SW 1271 (cell line): ENCODE data around the gene CD300A.

Experiments used
- DNase-seq, 2 experiments: peaks; one replicate each; lab custom pipeline; 2025; lab: John Stamatoyannopoulos, UW

The CD300A gene

GRCh38 chr17:74439691-74440567 is 26.5 kb upstream of the CD300A start:
- no peak for DNase-seq

GRCh38 chr17:74441537-74441936 is 24.9 kb upstream of the CD300A start:
- no peak for DNase-seq

- no peak for DNase-seq
Observed at GRCh38 chr17:74442291-74442669, 24.2 kb upstream of the CD300A start.

DNA sequence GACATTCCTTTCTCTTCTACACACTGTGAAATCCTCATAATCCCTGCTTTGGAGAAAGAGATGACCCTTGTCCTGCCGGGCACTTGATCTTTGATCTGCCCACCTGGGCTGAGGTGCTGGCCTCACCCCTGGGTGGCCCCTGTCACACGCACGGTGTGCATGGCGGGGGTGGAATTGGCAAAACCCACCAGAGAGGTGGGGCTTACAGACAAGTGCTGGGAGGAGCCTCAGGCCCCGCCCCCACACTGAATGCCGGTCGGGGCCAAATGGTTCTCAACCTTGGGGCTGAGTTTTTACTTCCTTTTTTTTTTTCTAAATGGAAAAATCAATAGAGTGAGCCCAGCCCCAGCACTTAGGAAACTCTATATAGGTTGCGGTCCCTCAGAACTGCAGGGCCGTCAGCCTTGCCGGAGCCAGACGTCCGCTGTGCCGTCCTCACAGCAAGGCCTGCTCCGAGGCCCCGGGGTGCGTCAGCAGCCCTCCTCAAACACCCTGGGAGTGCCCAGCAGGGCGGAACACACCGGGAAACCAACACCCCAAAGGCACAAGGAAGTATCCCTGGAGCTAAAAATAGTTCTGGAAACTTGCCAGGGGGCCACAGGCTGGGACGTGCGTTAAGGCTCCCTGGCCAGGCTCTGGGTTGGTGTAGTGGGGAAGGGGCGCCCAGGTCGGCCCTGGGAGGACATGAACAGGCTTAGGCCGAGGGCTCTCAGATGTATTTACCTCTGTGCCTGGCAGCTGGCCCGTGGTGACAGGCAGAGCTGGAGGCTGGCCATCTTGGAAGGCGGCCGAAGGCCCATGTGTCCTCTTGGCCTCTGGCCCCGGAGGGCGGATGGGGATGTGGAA is 23.5 kb upstream of the CD300A start:
- no peak for DNase-seq

GRCh38 chr17:74443516-74444296 is 22.7 kb upstream of the CD300A start:
- no peak for DNase-seq

- no peak for DNase-seq
Observed at GRCh38 chr17:74444406-74444805, 22.0 kb upstream of the CD300A start.

DNA sequence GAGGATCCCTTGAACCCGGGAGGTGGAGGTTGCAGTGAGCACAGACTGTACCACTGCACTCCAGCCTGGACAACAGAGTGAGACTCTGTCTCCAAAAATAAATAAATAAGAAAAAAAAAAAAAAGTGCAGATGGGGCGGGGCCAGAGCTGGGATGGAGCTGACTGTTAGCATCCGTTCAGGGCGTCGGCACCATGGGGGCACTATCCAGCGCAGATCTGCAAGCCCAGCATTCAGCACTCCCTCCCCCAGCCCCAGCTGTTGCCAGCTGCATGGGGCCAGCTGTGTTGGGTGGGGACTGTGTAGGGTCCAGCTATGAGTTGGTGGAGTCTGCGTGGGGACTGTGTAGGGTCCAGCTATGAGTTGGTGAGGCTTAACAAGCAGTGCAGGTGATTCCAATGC is 21.3 kb upstream of the CD300A start:
- no peak for DNase-seq

DNA sequence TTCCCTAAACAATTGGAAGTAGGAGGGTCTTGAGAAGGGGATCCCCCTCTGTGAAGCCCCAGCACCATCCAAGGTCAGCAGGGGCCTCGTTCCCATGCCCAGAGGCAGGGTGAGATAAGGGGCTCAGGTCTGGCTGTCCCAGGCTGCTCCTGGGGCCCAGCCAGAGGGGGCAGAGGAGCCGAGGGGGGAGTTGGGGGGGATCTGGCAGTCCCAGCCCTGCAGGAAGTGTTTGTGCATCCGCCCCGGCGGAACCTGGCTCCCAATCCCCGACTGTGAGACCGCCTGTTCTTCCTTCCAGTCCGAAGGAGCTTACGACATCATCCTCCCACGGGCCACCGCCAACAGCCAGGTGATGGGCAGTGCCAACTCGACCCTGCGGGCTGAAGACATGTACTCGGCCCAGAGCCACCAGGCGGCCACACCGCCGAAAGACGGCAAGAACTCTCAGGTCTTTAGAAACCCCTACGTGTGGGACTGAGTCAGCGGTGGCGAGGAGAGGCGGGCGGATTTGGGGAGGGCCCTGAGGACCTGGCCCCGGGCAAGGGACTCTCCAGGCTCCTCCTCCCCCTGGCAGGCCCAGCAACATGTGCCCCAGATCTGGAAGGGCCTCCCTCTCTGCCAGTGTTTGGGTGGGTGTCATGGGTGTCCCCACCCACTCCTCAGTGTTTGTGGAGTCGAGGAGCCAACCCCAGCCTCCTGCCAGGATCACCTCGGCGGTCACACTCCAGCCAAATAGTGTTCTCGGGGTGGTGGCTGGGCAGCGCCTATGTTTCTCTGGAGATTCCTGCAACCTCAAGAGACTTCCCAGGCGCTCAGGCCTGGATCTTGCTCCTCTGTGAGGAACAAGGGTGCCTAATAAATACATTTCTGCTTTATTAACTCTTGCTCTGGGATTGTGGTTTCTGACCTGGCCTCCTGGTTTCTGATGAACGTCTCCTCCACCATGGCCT is 19.6 kb upstream of the CD300A start:
- DNase-seq = no peak

DNA sequence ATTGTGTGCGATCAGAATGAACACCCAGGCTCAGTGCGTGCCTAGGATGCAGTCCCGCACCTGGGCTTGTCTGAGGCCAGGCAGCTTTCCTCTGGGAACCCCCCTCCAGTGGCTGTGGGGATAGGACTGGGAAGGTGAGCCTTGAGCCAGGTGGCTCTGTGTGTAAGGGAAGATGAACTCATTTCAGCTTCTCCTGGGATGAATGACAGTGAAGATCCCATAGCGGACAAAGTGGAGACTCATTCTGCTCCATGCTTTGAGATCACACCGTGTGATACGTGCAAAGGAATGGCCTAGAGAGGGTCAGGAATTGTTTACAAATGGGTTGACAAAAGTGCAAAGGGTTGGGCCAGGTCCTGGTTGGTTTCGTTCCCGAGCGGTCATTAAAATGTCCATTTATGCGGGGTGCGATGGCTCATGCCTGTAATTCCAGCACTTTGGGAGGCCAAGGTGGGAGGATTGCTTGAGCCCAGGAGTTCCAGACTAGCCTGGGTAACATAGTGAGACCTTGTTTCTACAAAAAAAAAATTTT is 18.7 kb upstream of the CD300A start:
- no peak for DNase-seq

DNA sequence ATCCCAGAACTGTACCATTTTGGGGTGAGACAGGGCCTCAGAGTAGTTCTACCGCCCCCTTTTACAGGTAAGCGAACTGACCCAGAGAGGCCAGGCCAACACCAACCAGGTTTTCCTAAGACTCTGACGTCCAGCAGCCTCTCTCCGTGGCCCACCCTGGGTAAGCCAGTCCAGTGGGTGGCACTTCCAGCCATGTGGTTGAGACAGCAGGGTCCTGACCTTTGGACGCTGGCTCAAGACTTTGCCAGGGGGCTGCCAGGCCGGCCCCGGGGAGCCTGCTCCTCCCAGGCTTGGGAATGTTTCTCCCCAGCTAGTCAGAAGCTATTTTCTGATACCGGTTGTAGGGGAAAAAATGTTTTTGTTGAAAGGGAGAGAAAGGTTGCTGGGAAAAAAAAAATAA is 17.7 kb upstream of the CD300A start:
- no peak for DNase-seq

DNA sequence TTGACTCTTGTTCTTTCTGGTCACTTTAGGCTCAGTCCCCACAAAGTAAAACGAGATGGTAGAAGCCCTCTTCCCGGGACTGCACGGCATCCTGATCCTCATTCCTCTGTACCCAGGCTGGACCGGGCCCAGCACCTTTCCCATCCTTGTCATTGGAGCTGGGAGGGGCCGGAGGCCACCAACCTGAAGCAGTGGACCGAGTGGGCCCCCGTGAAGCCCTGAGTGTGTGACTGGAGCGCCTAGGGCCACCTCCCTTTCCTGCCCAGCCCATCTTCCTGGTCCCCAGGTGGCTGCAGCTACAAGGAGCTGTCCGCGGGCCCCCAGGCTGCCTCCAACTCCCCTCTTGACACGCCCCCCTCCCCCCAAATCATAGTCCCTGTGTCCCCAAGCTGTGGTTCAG is 17.1 kb upstream of the CD300A start:
- no peak for DNase-seq

DNA sequence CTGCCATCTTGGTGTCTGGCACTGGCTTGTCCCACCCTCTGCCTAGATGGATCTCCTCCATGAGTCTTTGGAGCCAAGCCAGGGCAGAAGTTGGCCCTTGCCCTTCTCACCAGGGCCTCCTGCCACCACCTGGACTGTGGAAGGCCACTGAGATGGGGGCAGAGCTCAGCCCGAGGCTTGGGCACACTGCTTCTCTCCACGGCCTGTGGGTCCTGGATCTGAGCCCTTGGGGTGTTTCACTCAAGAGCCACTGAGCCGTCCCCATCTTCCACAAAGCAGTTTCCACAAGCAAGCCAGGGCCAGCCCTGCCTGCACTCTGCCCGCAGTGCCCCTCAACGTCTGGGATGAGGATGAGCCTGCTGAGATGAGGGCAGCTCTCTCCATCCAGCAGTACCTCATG is 16.7 kb upstream of the CD300A start:
- DNase-seq = no peak

- DNase-seq = no peak
Observed at GRCh38 chr17:74450231-74450630, 16.2 kb upstream of the CD300A start.

- DNase-seq = no peak
Observed at GRCh38 chr17:74450925-74451403, 15.5 kb upstream of the CD300A start.

DNA sequence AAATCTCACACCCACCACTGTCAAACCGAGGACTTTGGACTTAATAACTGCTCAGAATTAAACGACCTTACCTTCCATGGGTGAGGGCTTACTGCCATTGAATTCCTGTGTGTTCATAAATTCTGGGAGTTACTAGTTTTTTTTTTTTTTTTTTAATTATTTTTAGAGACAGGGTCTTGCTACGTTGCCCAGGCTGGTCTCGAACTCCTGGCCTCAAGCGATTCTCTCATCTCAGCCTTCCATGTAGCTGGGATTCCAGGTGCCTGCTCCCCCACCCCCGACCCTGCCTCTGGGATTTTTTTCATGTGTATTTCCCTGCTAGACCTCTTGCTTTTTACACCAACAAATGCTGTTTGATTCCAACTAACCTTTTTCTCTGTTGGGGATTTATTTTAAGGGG is 14.9 kb upstream of the CD300A start:
- no peak for DNase-seq

DNA sequence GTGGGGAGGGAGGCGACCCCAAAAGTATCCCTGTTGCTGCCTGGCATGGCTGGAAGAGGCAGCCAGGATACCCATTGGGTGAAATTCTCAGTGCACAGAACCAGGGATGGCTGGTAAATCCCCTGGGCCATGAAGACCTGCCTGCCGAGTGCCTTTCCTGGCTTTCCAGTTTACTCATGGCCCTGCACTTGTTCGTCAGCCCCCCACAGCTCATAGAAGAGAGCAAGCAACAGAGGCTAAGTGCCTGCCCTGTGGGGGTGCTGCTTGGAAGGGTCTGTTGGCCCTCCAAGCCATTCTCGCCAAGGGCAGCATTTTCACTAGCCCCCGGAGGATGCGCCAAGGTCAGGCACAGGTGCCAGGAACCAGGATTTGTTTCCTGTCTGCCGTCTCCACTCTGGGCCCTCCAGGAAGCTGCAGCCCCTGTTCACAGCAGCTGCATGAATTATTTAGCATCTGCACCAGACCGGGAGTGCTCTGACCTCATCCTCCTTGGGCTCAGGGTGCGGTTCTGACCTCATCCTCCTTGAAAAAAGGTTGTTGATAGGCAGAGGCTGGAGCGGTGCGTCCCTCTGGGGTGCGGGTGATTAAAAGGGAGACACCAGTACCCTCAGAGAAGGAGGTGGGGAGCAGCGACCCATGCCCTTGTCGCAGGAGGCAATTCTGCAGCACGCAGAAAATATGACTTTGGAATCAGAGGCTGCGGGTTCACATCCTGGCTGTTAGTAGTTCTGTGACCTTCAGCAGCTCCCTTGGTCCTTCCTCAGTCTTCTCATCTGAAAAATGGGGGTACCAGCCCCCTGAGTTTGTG is 14.2 kb upstream of the CD300A start:
- DNase-seq = no peak

DNA sequence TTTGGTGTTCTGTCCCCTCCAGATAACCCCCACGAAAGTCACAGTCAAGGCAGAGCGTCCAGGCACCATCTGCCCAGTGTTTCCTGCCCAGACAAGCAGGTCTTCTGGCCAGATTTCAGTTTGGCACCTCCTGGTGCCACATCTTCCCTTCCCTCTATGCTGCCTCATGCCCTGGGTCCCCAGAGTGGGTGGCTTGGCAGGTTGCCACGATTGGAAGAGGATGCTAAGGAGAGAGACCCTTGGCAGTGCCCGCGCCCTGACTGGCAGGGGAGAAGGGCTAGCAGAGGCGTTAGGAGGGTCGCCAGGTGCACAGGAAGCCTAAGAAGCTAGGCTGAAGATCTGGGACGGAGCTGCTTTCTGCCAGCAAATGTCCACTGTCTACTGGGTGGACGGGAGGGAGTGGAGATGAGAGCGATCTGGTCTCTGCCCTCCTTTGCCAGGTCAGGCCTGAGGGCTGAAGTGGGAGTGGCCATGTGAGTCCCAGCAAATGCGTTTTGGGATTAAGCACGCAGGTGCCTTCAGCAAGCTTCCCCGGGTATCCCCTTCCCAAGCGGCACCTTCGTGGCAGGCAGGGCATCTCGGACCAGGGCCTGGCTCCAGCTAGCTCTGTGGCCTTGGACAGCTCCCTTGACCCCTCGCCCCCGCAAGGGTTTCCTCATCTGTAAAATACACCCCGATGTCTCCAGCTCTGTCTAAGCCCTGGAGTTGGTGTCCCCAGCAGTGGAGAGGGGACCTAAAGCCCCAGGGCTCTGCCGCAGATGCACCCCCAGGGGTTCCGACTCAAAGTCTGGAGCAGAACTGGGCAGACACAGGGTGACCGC is 13.4 kb upstream of the CD300A start:
- no peak for DNase-seq

GRCh38 chr17:74453665-74454196 is 12.7 kb upstream of the CD300A start:
- peak in 1 of 2 experiments; percentile 57 for DNase-seq
